Measurements from ENCODE around the gene HOXD9.

Gene HOXD9

GRCh38 chr2:176098366-176099158 is 24.0 kb upstream of the HOXD9 start:
- no peak for TF ChIP-seq FOXP2 (optimal IDR thresholded peaks at IDR 0.05; ENCODE audit: borderline replicate concordance, extremely low read depth, extremely low read length, insufficient read depth)
- TF ChIP-seq POLR2AphosphoS5 (IDR thresholded peaks at IDR 0.05; ENCODE audit: low read depth, low read length), result no peak
- no peak for TF ChIP-seq TAF1 (IDR thresholded peaks at IDR 0.05; ENCODE audit: borderline replicate concordance, insufficient read depth, low read length)
- no peak for TF ChIP-seq REST (IDR thresholded peaks at IDR 0.05; ENCODE audit: insufficient read depth in 1 of 2, low read depth in 2 of 2, low read length in 2 of 2)
- no peak for TF ChIP-seq SIN3A (IDR thresholded peaks at IDR 0.05; ENCODE audit: borderline replicate concordance, insufficient read depth, low read length)

DNA sequence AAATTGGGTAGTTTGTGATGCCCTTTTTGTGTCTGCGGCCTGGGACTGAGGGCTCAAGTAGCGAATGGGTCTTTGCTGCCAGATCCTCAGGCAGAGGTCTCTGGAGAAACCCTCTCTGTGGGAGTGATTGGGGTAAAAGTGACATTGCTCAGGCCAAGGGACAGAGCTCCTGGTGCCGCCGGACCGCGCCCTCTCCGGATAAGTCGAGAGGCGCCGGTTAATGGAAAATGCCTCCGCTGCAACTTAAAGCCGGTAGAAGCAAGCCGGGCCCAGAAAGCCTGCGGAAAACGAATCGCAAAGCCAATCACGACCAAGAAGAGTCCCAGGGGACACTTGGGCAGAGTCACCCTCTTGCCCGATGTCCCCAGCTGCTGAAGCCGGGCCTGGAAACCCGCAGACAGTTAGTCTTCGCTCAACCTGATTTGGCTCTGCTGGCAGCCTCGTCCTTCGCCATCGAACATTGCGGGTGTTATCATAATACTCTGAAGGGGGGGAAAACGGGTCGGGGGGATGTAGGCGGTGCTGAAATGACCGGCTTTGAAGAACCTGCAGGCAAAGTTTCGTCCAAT is 23.3 kb upstream of the HOXD9 start:
- no peak for TF ChIP-seq REST (IDR thresholded peaks at IDR 0.05; ENCODE audit: insufficient read depth in 1 of 2, low read depth in 2 of 2, low read length in 2 of 2)
- no peak for TF ChIP-seq POLR2AphosphoS5 (IDR thresholded peaks at IDR 0.05; ENCODE audit: low read depth, low read length)
- TF ChIP-seq SIN3A (IDR thresholded peaks at IDR 0.05; ENCODE audit: borderline replicate concordance, insufficient read depth, low read length), result no peak
- no peak for TF ChIP-seq TAF1 (IDR thresholded peaks at IDR 0.05; ENCODE audit: borderline replicate concordance, insufficient read depth, low read length)
- no peak for TF ChIP-seq FOXP2 (optimal IDR thresholded peaks at IDR 0.05; ENCODE audit: borderline replicate concordance, extremely low read depth, extremely low read length, insufficient read depth)

DNA sequence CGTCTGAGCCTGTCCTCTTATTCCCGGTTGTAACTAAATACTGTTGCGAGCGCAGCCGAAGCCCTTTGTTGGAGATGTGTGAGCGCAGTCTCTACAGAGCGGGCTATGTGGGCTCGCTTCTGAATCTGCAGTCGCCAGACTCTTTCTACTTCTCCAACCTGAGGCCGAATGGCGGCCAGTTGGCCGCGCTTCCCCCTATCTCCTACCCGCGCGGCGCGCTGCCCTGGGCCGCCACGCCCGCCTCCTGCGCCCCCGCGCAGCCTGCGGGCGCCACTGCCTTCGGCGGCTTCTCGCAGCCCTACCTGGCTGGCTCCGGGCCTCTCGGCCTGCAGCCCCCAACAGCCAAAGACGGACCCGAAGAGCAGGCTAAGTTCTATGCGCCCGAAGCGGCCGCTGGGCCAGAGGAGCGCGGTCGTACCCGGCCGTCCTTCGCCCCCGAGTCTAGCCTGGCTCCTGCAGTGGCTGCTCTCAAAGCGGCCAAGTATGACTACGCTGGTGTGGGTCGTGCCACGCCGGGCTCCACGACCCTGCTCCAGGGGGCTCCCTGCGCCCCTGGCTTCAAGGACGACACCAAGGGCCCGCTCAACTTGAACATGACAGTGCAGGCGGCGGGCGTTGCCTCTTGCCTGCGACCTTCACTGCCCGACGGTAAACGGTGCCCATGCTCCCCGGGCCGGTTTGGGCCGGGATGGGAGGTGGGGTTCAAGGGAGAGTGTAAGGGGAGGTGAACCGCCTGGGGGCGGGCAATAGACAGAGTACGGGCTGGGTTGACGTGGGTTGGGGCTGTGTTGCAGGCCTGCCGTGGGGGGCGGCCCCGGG is 22.6 kb upstream of the HOXD9 start, which contains the start of gene HOXD12:
TSS of gene HOXD12 (plus strand) at position 68 of the 819 bp plus-strand sequence. CDS start at position 75, 7 bp downstream.
- TF ChIP-seq TAF1 (IDR thresholded peaks at IDR 0.05; ENCODE audit: borderline replicate concordance, insufficient read depth, low read length) (no peak), SIN3A (IDR thresholded peaks at IDR 0.05; ENCODE audit: borderline replicate concordance, insufficient read depth, low read length) (no peak), FOXP2 (optimal IDR thresholded peaks at IDR 0.05; ENCODE audit: borderline replicate concordance, extremely low read depth, extremely low read length, insufficient read depth) (no peak), POLR2AphosphoS5 (IDR thresholded peaks at IDR 0.05; ENCODE audit: low read depth, low read length) (no peak), REST (IDR thresholded peaks at IDR 0.05; ENCODE audit: insufficient read depth in 1 of 2, low read depth in 2 of 2, low read length in 2 of 2) (no peak)

DNA sequence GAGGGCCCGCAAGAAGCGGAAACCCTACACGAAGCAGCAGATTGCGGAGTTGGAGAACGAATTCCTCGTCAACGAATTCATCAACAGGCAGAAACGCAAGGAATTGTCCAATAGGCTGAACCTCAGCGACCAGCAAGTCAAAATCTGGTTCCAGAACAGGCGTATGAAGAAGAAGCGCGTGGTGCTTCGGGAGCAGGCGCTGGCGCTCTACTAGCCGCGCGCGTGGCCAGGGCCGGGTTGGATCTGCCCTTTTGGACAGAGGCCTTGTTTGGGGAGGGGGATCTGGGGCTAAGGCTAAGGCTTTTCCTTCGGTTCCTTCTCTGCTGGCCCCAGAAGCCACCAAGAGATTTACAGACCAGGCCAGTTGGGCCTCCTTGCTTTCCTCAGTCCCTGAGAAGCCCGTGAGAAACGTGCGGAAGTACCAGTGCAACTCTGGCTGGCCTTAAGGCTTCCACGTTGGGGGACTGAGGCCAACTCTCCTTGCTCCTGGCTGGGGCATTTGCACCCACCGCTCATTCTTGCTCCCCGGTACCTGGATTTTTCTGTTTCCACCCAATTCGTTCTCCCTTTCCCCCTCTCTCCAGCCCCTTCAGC is 21.9 kb upstream of the HOXD9 start:
- TF ChIP-seq FOXP2 (optimal IDR thresholded peaks at IDR 0.05; ENCODE audit: borderline replicate concordance, extremely low read depth, extremely low read length, insufficient read depth) (no peak), POLR2AphosphoS5 (IDR thresholded peaks at IDR 0.05; ENCODE audit: low read depth, low read length) (no peak), REST (IDR thresholded peaks at IDR 0.05; ENCODE audit: insufficient read depth in 1 of 2, low read depth in 2 of 2, low read length in 2 of 2) (no peak), TAF1 (IDR thresholded peaks at IDR 0.05; ENCODE audit: borderline replicate concordance, insufficient read depth, low read length) (no peak), SIN3A (IDR thresholded peaks at IDR 0.05; ENCODE audit: borderline replicate concordance, insufficient read depth, low read length) (no peak)

All from PFSK-1 (cell line).